CD4-positive, alpha-beta T cell treated with Interferon gamma for 1 hour (primary cell): ENCODE data around the gene MAPK14.
"Not testable (repeated sequence)": the region's sequence is repeated elsewhere in the genome, so short reads cannot be mapped to it uniquely, and the experiment has no call there.

Source experiments
- DNase-seq: peaks from one replicate; pipeline ENCODE4 v3.0.0-alpha.2; 2020

The MAPK14 gene

DNA sequence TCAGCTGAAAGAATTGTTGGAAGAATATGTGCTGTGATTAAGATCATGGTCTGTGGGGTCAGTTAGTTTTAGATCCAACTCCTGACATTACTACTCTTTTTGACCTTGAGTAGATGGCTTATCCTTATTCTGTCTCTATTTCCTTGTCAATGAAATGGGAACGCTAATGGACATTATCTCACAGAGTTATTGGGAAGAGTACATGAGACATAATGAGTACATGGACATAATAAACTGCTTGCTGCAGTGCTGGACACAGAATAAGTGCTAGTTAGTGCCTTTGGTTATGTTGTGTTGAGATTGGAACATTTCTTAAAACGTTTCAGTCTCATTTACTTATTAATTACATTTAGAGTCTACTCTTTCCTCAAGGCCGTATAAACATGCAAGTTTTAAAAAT lies 42.6 kb downstream of the MAPK14 start:
- DNase-seq = no peak

DNA sequence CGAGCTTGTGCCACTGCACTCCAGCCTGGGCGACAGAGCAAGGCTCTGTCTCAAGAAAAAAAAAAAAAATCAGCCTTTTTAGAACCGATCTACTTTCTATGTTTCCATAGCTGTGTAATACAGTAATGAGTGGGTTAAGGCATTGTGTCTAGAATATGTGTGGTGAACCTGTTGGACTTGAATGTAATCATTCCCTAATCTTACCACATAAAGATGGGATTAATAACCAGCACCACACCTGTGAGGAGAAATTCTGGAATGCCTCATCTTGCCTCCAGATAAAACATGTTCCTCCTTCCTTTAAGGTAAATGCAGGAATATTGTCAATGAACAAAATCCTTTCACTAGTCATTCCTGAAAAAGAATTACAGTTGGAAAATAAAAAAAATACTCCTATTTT lies 43.7 kb downstream of the MAPK14 start:
- no peak for DNase-seq

DNA sequence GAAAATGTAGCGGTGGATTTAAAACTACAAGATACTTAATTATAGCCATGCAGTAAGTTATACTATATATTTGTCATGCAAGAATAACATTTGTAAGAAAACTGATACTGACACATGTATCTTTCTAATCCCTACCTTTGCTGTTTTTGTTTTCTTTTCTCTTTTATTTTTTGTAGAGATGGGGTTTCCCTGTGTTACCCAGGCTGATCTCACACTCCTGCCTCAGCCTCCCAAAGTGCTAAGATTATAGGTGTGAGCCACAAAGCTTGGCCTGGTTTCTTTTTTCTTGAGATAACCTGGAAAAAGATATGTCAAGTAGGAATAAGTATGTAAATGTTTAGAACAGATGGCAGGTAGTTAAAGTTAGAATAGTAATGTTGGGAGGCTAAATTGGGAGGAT lies 44.1 kb downstream of the MAPK14 start:
- DNase-seq = no peak

DNA sequence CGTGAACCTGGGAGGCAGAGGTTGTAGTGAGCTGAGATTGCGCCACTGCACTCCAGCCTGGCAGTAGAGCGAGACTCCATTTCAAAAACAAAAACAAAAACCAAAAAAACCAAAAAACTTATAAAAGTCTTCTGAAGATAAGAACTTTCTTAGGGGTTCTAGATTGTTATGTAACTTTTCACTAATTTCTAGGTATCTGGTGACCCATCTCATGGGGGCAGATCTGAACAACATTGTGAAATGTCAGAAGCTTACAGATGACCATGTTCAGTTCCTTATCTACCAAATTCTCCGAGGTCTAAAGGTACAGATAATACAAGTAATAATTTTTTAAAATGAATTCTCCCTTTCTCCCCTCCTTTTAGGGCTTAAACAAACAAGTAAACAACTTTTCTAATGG lies 45.1 kb downstream of the MAPK14 start:
- no peak for DNase-seq

DNA sequence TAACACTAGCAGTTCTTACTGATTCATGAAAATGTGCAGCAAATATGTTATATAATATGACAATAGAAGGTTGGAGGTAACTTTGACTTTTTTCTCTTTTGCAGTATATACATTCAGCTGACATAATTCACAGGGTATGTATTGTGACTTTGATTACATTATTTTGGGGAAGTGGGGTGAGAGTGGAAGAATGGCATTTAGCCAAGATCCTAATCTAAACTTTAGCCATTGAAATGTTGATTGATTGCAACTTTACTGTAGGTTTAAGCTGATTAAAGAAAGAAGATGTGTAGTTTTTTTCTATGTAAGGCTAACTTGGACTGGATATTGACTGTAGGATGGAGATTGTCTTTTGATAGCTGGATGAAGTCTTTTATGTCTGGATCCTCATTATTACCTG lies 46.0 kb downstream of the MAPK14 start:
- no peak for DNase-seq

DNA sequence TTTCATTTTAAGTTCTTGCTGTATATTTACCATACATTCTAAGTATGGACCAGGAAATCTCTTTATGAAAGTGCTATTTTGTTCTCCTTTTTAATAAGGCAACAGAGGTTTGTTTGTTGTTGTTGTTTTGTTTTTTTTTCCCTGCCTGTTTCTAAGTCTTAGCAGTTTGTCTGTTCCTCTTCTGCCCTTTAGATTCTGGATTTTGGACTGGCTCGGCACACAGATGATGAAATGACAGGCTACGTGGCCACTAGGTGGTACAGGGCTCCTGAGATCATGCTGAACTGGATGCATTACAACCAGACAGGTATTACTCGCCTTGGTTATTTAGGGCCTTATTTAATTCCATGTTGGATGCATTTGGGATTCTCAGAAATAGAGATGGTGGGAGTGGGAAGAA lies 48.0 kb downstream of the MAPK14 start:
- DNase-seq = peak; percentile 20

DNA sequence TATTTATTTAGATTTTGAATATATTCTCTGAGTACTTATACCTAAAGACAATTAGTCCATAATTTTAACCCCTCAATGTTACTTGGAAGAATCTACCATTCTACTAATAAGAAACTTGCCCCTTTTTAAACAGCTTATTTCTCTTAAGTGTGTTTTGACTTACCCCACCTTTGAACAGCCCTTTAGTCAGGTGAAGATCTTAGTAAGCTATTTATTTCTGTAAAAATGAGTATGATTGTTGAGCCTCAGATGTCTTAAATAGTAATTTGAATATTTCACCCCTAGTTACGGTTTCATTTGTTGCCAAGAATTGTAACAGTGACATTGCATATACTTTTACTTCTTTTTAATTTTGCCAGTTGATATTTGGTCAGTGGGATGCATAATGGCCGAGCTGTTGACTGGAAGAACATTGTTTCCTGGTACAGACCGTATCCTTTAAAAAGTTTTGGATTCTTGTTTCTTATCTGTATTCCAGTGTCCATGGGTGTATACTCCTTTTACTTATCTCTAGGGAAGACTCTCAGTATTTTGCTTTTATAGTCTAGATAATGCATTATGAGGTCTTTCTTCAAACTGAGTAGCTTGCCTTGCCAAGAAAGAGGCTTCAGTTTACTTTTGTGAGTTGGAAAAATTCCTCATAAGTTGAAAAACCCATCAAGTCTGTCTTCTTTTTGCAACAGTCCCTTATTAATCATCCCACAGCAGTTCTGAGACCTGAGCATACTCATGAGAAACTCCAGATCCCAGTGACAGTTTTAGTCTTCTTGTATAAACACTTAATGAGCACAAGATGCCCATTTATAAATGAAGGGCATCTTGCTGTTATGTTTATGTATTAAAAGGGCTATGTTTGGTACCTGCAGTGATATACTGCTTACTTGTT lies 48.8 kb downstream of the MAPK14 start:
- no peak for DNase-seq

DNA sequence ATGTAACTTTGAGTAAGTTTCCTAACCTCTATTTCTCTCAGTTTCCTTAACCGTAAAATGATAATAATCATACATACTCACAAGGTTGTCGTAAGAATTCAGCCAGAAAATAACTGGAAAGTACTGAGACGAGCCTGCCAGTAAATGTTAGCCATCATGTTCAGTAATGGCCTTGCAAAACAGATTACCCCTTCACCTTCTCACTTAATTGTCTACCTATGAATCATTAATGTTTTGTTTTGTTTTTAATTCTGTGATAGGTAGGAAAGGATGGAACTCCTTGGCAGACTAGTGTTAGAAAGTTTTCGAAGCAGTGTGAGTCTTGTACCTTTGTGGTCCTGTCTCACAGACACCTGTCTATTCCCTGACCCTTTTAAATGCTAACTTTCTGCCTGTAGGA lies 50.6 kb downstream of the MAPK14 start:
- DNase-seq = no peak

DNA sequence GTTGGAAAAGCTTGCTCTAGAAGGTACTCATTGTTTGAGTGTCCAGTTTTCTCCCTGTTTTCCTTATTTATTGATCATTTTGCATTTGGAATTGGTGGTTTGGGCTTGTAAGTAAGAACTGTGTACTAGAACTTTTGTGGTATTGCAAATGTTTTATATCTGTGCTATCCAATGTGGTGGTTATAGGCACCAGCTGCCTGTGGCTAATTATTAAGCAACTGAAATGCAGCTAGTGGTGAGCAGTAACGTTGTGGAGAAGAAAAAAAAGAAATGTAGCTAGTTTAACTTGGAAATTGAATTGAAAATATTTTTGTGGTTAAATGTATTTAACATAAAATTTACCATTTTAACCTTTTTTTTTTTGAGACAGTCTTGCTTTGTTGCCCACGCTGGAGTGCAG lies 52.0 kb downstream of the MAPK14 start:
- no peak for DNase-seq

DNA sequence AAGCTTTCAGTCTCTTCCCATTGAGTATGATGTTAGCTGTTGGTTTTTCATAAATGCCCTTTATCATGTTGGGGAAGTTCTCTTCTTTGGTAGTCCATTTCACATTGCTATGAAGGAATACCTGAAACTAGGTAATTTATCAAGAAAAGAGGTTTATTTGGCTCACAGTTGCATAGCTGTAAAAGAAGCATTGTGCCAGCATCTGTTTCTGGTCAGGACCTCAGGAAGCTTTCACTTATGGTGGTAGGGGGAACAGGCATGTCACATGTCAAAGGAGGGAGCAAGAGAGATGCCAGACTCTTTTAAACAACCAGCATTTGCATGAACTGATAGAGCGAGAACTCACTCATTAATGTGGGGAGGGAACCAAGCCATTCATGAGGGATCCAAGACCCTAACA lies 54.7 kb downstream of the MAPK14 start:
- no peak for DNase-seq

DNA sequence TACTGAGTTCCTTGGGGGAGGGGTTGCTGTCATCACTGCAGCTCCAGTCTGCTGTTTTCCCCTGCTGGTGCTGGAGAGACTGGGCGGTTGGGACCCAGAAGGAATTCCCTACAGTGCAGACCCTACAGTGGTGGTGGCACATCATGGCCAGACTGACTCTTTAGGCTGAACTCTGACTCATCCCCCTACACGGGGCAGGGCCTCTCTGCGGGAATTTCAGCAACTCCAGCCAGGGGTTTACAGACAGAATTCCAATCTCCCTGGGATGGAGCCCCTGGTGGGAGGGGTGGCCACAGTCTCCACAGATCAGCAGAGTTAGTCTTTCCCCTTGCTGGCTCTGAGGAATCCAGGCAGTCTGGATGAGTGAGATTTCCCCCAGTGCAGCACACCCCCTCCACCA lies 55.8 kb downstream of the MAPK14 start:
- DNase-seq = no peak

DNA sequence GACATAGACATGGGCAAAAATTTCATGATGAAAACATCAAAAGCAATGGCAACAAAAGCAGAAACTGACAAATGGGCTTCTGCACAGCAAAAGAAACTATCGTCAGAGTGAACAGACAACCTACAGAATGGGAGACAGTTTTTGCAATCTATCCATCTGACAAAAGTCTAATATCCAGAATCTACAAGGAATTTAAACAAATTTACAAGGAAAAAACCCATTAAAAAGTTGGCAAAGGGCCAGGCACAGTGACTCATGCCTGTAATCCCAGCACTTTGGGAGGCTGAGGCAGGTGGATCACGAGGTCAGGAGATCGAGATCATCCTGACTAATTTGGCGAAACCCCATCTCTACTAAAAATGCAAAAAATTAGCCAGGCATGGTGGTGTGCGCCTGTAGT lies 60.6 kb downstream of the MAPK14 start:
- DNase-seq = not testable (repeated sequence)

DNA sequence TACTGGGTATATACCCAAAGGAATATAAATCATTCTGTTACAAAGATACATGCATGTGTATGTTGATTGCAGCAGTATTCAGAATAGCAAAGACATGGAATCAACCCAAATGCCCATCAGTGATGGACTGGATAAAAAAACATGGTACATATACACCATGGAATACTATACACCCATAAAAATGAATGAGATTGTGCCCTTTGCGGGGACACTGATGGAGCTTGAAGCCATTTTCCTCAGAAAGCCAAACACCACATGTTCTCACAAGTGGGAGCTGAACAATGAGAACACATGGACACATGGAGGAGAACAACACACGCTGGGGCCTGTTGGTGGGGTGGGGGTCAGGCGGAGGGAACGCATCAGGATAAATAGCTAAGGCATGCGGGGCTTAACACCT lies 61.4 kb downstream of the MAPK14 start:
- no peak for DNase-seq

DNA sequence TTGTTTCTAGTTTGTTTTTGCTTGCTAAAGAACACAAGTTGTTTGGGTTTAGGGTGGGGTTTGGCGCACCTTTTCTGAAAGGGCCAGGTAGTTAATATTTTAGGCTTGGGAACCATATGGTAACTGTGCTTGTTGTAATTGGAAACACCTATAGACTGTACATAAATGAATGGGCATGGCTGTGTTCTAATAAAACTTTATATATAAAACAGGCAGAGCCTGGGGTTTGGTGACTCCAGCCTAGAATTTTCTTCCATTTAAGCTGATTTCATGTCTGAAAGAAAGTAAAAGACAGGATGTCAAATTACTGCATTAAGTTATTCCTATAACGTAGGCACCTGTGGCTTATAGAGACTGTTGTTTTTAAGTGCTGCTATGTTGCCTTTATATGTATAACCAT lies 66.6 kb downstream of the MAPK14 start:
- DNase-seq = no peak

DNA sequence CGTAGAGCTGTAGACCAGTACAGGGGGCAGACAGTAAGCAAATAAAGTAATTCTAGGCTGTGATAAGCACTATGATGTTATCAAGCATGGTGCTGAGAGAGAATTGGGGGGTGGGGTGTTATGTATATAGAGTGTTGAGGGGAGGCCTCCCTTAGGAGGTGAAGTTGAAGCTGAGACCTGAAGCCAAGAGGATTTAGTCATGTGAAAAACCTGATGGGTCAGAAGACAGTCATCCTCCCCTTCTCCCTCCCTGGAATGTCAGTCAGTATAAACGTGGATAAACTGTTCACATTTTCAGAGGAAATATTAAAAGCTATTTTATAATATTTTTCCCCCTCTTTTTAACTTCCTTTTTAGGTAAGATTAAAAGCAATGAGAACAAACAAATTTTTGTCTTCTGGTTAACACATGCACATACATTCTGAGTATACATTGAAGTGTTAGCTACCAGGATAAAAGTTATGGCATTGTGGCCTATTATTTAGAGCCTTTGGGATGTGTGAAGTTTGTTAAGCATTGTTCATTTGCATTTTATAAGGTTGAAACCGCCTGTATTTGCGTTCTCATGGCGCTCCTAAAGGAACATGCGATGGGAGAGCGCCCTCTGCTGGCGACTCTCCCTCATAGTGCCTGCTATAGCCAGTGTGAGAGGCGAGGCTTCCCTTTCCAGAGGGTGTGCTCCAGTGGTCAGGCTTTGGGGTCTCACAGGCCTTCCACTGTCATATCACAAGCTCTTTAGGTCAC lies 67.3 kb downstream of the MAPK14 start:
- DNase-seq = peak; percentile 74

DNA sequence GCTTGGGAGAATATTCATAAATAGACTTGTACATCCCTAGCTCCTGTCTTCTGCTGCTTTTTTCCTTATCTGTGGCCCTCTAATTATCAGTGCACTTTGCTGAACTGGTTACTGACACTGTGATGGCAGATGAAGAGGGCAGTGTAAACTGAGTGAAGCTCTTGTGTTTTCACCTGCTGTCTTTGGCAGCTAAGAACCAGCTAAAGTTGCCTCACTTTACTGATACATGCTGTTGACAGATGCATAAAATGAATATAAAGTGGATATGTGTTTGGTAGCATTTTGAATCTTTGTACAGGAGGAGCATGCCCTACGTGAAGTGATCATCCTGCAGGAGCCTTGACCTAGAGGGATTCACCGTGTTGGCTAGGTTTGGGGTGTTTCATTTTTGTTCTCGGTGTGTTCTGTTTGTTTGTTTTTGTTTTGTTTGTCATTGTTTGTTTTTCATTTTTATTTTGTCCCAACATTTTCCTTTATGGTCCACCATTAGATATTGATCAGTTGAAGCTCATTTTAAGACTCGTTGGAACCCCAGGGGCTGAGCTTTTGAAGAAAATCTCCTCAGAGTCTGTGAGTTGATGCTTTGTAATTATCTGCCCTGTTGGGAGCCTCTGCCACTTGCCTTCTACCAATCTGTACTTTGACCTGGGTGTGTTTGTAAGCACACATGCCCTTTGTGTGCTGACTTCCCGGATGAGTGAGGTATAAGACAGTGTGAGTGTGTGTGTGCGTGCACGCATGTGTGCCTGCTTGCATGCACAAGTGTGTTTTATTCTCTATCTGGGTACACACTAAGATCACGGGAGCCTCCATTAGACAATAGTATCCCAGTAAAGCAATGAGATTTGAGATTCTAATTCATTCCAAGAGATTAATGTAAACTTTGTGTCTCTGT lies 68.1 kb downstream of the MAPK14 start:
- DNase-seq = no peak

DNA sequence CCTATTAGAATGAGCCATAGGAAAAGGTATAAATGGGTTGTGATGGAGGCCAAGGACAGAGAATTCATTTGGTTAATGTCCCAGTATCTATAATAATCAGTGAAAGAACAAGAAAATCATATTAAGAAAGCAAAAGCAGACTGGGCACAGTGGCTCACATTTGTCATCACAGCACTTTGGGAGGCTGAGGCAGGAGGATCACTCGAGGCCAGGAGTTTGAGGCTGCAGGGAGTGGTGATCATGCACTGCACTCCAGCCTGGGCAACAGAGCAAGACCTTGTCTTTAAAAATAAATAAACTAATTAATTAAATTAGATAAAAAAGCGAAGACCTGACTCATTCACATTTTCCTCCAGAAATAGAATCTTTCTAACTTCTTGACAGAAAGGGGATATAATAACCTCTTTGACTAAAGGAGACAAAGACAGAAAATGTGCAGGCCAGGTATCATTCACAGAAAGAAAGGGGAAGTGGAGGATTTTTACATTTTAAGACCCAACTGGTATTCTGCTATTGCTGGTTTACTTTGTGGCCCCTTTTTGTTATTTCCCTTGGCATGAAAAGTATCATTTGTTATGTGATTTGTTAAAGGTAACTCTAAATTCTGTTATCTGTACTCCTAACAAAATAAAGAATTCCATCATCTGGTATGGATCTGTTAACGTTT lies 70.8 kb downstream of the MAPK14 start:
- DNase-seq = no peak

DNA sequence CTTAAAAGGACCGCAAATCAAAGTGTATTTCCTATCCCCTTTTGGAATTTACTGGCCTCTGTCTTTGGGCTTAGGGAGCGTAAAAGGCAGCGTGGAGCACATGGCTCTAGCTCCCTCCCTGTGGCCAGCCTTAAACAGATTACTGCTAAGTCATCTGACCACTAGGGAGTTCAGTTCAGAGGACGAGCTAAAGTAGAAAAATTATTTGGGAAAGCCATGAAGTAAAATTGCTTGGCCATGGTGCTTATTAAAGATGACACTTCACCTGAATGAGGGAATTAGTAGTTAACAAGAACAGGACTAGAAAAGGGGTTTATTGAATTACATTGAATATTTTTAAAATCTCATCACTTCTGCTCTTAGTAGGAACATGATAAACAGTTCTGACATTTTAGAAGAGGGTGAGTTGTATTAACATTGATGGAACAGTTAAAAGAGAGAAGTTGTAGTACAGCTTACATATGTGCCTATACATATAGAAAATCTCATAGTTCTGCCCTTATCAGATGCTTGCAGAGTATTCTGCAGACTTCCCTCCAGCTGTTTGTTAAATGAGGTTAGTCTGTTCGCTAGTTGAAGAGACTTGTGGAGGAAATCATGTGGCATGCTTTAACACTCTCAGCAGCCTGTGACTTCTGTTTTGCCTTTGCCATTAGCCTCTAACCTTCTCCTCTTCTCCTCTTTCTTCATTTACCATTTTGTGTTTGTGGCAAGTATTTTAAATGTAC lies 71.5 kb downstream of the MAPK14 start:
- no peak for DNase-seq

DNA sequence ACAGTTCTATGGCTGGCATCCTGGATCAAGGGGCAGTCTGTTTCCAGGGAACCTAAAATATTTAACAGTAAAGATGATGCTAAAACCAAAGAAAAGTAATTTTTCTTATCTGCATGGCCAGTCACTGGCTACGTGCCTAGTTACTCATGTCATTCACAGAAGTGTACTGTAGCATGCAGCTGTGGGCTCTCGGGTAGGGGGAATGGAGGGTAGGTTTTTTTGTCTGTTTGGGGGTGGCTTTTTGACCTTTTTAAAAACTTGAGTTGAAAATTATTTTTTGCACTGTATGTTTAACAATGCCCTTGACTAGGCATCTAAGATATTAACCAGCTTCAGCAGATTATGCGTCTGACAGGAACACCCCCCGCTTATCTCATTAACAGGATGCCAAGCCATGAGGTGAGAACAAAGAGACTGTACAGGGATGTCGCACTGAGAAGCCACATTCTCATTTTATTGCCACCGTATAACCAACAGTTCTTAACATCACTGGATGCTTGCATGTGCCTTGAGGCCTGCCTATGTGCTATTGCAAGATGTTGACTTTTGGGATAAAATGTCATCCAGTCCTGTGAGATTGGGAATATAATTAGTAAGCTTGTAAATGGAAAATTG lies 72.4 kb downstream of the MAPK14 start:
- DNase-seq = peak; percentile 48

DNA sequence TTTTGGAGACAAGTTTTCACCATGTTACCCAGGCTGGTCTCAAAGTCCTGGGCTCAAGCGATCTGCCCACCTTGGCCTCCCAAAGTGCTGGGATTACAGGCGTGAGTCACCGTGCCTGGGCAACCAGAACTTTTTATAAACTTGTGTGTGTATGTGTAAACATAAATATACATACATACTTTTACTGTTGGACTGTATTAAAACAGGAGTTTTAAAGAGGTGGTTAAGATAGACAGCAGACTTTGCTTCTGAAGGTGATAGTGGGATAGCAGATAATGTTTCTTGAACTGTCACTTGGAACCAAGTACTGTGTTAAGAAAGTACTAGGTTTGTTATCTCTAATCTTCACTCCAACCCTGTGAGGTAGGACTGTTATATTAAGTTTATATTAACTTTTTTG lies 74.1 kb downstream of the MAPK14 start:
- DNase-seq = no peak

DNA sequence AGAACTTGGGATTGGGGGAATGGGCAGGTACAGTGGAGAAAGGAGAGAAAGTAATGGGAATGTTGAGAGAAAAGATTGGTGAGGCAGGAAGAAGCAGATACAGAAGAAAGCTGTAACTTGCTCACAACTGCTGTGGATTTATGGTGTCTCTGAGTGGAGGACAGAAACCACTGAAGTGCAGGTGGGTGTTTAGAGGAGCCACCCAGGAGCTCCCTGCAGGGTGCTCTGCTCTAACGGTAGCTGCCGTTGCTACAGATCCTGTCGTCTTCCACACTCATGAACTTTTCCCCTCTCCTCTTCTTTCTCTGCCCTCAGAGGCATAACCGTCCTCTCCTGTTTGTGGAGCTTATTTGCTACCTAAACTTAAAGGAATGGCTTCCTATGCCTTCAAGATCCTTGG lies 75.2 kb downstream of the MAPK14 start:
- DNase-seq = no peak

DNA sequence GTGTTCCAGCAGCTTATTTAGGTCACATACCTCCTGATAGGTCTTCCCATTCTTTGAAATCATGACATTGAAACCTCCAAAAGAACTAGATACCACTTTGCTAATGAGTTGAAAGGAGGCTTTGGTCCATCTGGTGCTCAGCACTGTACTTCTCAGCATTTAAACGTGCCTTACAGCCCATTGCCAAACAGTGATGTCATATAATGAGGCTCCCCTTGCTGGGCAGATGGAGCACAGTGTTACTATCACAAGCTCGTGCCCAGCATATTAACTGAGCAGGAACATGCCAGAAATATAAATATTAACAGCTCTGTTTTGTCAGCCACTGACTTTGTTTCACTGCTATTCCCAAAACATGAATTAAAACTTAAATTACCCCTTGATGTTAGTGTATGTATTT lies 77.2 kb downstream of the MAPK14 start:
- no peak for DNase-seq
